ENCODE measurements around the gene KLHL26. TPM values are rescaled to one million over a fixed set of nuclear protein-coding genes. Genes with fewer than 3 reads are reported as not detected.
A peak's percentile ranks its signal among the peaks of the same experiment; 100 is the strongest.

KLHL26 gene
- total and polyA plus RNA-seq, 2 of the 13 experiments (the other 11 are each of a cell fraction or from before 2014, with no cell fraction given), result 1.5 to 1.7 TPM

- TF ChIP-seq ZNF576 (CRISPR knock-in tag; IDR thresholded peaks at IDR 0.05), result no peak
- no peak for TF ChIP-seq IRF1 (CRISPR knock-in tag; IDR thresholded peaks at IDR 0.05; ENCODE audit: low read depth)
- TF ChIP-seq RBAK (CRISPR knock-in tag; IDR thresholded peaks at IDR 0.05), result no peak
- TF ChIP-seq ZNF850 (CRISPR knock-in tag; conservative IDR thresholded peaks at IDR 0.05), result no peak
- no peak for TF ChIP-seq LCORL (IDR thresholded peaks at IDR 0.05)
- peak; percentile 65 for TF ChIP-seq LCORL (CRISPR knock-in tag; IDR thresholded peaks at IDR 0.05)
- TF ChIP-seq ARID5B (CRISPR knock-in tag; IDR thresholded peaks at IDR 0.05), result peak; percentile 89; the same call in 1 of the 2 replicates
- peak; percentile 79; the same call in 1 of the 2 replicates for TF ChIP-seq TCF7 (IDR thresholded peaks at IDR 0.05; ENCODE audit: low read depth)
- no peak for TF ChIP-seq ZBTB34 (CRISPR knock-in tag; IDR thresholded peaks at IDR 0.05)
- TF ChIP-seq MXD1 (CRISPR knock-in tag; IDR thresholded peaks at IDR 0.05), result 0 out of 2 replicates have a peak, but pooled peaks have one; percentile 32
- no peak for TF ChIP-seq HHEX (CRISPR knock-in tag; IDR thresholded peaks at IDR 0.05)
- TF ChIP-seq ZNF670 (CRISPR knock-in tag; IDR thresholded peaks at IDR 0.05; ENCODE audit: borderline replicate concordance), result no peak
- no peak for TF ChIP-seq CENPX (CRISPR knock-in tag; IDR thresholded peaks at IDR 0.05)
- peak in 1 of 2 experiments; percentile 53; a peak in 2 of 4 replicates for TF ChIP-seq KLF16 (CRISPR knock-in tag; IDR thresholded peaks at IDR 0.05)
- TF ChIP-seq DMAP1 (CRISPR knock-in tag; IDR thresholded peaks at IDR 0.05), result peak; percentile 43; the same call in 1 of the 2 replicates
- no peak for TF ChIP-seq EED (CRISPR knock-in tag; IDR thresholded peaks at IDR 0.05)
- TF ChIP-seq ZNF740 (CRISPR knock-in tag; IDR thresholded peaks at IDR 0.05), result peak; percentile 94
- peak; percentile 58; the same call in 1 of the 2 replicates for TF ChIP-seq ZNF580 (CRISPR knock-in tag; IDR thresholded peaks at IDR 0.05; ENCODE audit: borderline replicate concordance, low read depth)
- no peak for TF ChIP-seq ZNF329 (CRISPR knock-in tag; IDR thresholded peaks at IDR 0.05; ENCODE audit: low read depth)
- TF ChIP-seq HNRNPK (IDR thresholded peaks at IDR 0.05; ENCODE audit: low read depth, low read length, poor library complexity, severe bottlenecking), result peak; percentile 72
Observed at GRCh38 chr19:18610556-18611326, 26.1 kb upstream of the KLHL26 start (continued).
